LoVo (cell line): ENCODE results near the gene ZNF18.

ENCODE experiments used
- DNase-seq: peaks from one replicate; pipeline ENCODE4 v3.0.0-alpha.2; 2016; ENCODE audit warnings: low spot score

The ZNF18 gene

GRCh38 chr17:11997147-11997971 lies at the start of gene ZNF18:
Gene ZNF18, minus strand, starts transcription at chr17:11997475. Its CDS starts 4,646 bp downstream, at chr17:11992829.
- DNase-seq = peak; percentile 95

GRCh38 chr17:12046786-12047185 lies 49.5 kb upstream of the ZNF18 start:
- DNase-seq = no peak

- no peak for DNase-seq
Observed at GRCh38 chr17:12043702-12044101, 46.4 kb upstream of the ZNF18 start.

GRCh38 chr17:12041312-12041711 lies 44.0 kb upstream of the ZNF18 start:
- peak; percentile 15 for DNase-seq

- DNase-seq = no peak
Observed at GRCh38 chr17:12040478-12040877, 43.2 kb upstream of the ZNF18 start.

- DNase-seq = no peak
Observed at GRCh38 chr17:12037970-12038369, 40.7 kb upstream of the ZNF18 start.

- DNase-seq = no peak
Observed at GRCh38 chr17:12035673-12036072, 38.4 kb upstream of the ZNF18 start.

- DNase-seq = no peak
Observed at GRCh38 chr17:12034538-12034937, 37.3 kb upstream of the ZNF18 start.

- DNase-seq = no peak
Observed at GRCh38 chr17:12028611-12029010, 31.3 kb upstream of the ZNF18 start.

- DNase-seq = no peak
Observed at GRCh38 chr17:12027658-12028057, 30.4 kb upstream of the ZNF18 start.

GRCh38 chr17:12024327-12024726 lies 27.1 kb upstream of the ZNF18 start:
- peak; percentile 78 for DNase-seq

GRCh38 chr17:12022310-12022709 lies 25.0 kb upstream of the ZNF18 start:
- DNase-seq = no peak

- no peak for DNase-seq
Observed at GRCh38 chr17:12021623-12022140, 24.4 kb upstream of the ZNF18 start.

GRCh38 chr17:12020642-12021622 lies 23.7 kb upstream of the ZNF18 start, which contains the start of gene MAP2K4:
Gene MAP2K4, plus strand, starts transcription at chr17:12020877. Its CDS starts 10 bp downstream, at chr17:12020887.
- peak; percentile 86 for DNase-seq

GRCh38 chr17:12007466-12007865 lies 10.2 kb upstream of the ZNF18 start:
- DNase-seq = no peak

- DNase-seq = no peak
Observed at GRCh38 chr17:11999696-12000095, 2.4 kb upstream of the ZNF18 start.

- no peak for DNase-seq
Observed at GRCh38 chr17:11997972-11998233, 628 bp upstream of the ZNF18 start.

GRCh38 chr17:11996722-11997146 lies 541 bp downstream of the ZNF18 start:
- peak; percentile 52 for DNase-seq

GRCh38 chr17:11991461-11991860 lies 5.8 kb downstream of the ZNF18 start:
- no peak for DNase-seq

- no peak for DNase-seq
Observed at GRCh38 chr17:11990363-11990983, 6.8 kb downstream of the ZNF18 start.

- peak; percentile 35 for DNase-seq
Observed at GRCh38 chr17:11986942-11987329, 10.3 kb downstream of the ZNF18 start.
